Choroid plexus epithelial cell (primary cell): ENCODE measurements around the gene NIF3L1.

ENCODE experiments used
- DNase-seq: peaks from one replicate; pipeline ENCODE4 v3.0.0-alpha.2; 2010; ENCODE audit warnings: low read depth
- H3K4me3 ChIP-seq: 2 replicates; pipeline ENCODE4 v1.5.1; 2011; ENCODE audit warnings: low read depth, mild to moderate bottlenecking, control low read depth, low read length, moderate library complexity
- CTCF ChIP-seq: conservative IDR thresholded peaks from 2 replicates; pipeline ENCODE4 v1.5.1; 2011; ENCODE audit warnings: low read depth, mild to moderate bottlenecking, control low read depth, inconsistent platforms, low read length, moderate library complexity

The NIF3L1 gene

GRCh38 chr2:200847939-200848338 is 41.2 kb upstream of the NIF3L1 start:
- no peak for DNase-seq
- no peak for TF ChIP-seq CTCF

GRCh38 chr2:200850512-200851256 is 38.5 kb upstream of the NIF3L1 start:
- no peak for DNase-seq
- TF ChIP-seq CTCF, result no peak

More at GRCh38 chr2:200847939-200848338, 41.2 kb upstream of the NIF3L1 start:
- no peak overlapping the region for H3K4me3 ChIP-seq

GRCh38 chr2:200851398-200852248 is 37.5 kb upstream of the NIF3L1 start:
- TF ChIP-seq CTCF, result no peak
- no peak for DNase-seq
- H3K4me3 ChIP-seq, result no peak overlapping the region

More at GRCh38 chr2:200850512-200851256, 38.5 kb upstream of the NIF3L1 start:
- no peak overlapping the region for H3K4me3 ChIP-seq

- H3K4me3 ChIP-seq, result no peak overlapping the region
- DNase-seq, result no peak
- no peak for TF ChIP-seq CTCF
These were observed 36.6 kb upstream of the NIF3L1 start for GRCh38 chr2:200852605-200853004.

GRCh38 chr2:200856806-200857205 is 32.4 kb upstream of the NIF3L1 start:
- H3K4me3 ChIP-seq, result no peak overlapping the region
- no peak for DNase-seq
- no peak for TF ChIP-seq CTCF

- peak overlapping the region; percentile 94 for H3K4me3 ChIP-seq
- DNase-seq, result peak; percentile 55
- TF ChIP-seq CTCF, result no peak
These were observed 28.9 kb upstream of the NIF3L1 start for GRCh38 chr2:200860092-200860795.
